Measurements from ENCODE around the gene ARHGEF7. TPM values are rescaled to one million over a fixed set of nuclear protein-coding genes. Genes with fewer than 3 reads are reported as not detected.

Gene ARHGEF7
- total RNA-seq, 1 experiment from 2014 or later, result 46.2 TPM

GRCh38 chr13:111139873-111140561 lies 24.9 kb downstream of the ARHGEF7 start (continued):
- no peak for TF ChIP-seq ZBTB33 (IDR thresholded peaks at IDR 0.05; ENCODE audit: extremely low read depth, insufficient replicate concordance, low read length)
- TF ChIP-seq POLR2AphosphoS5 (IDR thresholded peaks at IDR 0.05; ENCODE audit: low read depth, low read length), result no peak
- TF ChIP-seq ZFX (IDR thresholded peaks at IDR 0.05), result no peak
- TF ChIP-seq ZNF274 (IDR thresholded peaks at IDR 0.05; ENCODE audit: low read depth, low read length), result no peak
- TF ChIP-seq ELF1 (IDR thresholded peaks at IDR 0.05; ENCODE audit: borderline replicate concordance, low read depth), result no peak
- TF ChIP-seq EZH2phosphoT487 (IDR thresholded peaks at IDR 0.05; ENCODE audit: borderline replicate concordance), result no peak
- no peak for TF ChIP-seq CTCF (IDR thresholded peaks at IDR 0.05 in 2 of 3, conservative IDR thresholded peaks at IDR 0.05 in 1 of 3; ENCODE audit: borderline replicate concordance in 1 of 3, insufficient read depth in 1 of 3, low read depth in 2 of 3, low read length in 2 of 3)

GRCh38 chr13:111140562-111141105 lies 25.5 kb downstream of the ARHGEF7 start:
- intact Hi-C loops (cut with micrococcal nuclease), result no loop called here
- POLR2A ChIA-PET, result no interaction called here
- H2AFZ ChIP-seq (ENCODE audit: low read depth, low read length, poor library complexity, severe bottlenecking), result no peak overlapping the region
- DNase-seq (ENCODE audit: low read depth, low spot score) (no peak), ATAC-seq (no peak)
- H3K27ac ChIP-seq (ENCODE audit: low read depth, low read length), result no peak overlapping the region
- no peaks in the 10 kb centered on the region for H3K4me1 ChIP-seq (ENCODE audit: control insufficient read depth in 1 of 2, insufficient read depth in 2 of 2, low read length in 2 of 2)
- BruUV-seq (replicated peaks), result no TSS peak
- H3K4me2 ChIP-seq (ENCODE audit: low read length), result no peak overlapping the region
- no peaks in the 10 kb centered on the region for H3K9me3 ChIP-seq (ENCODE audit: control insufficient read depth in 1 of 2, insufficient read depth in 1 of 2, low read depth in 1 of 2, low read length in 2 of 2)
- CTCF ChIA-PET, result no interaction called here
- H3K9me2 ChIP-seq (ENCODE audit: insufficient read depth), result no peaks in the 10 kb centered on the region
- no peak for TF ChIP-seq YY1 (IDR thresholded peaks at IDR 0.05; ENCODE audit: extremely low read depth, insufficient replicate concordance, low read depth, low read length)
- no peak for TF ChIP-seq EZH2phosphoT487 (IDR thresholded peaks at IDR 0.05; ENCODE audit: borderline replicate concordance)
- no peak for TF ChIP-seq CEBPB (IDR thresholded peaks at IDR 0.05; ENCODE audit: low read depth)
- no peak for TF ChIP-seq POLR2AphosphoS5 (IDR thresholded peaks at IDR 0.05; ENCODE audit: low read depth, low read length)
- TF ChIP-seq SRF (IDR thresholded peaks at IDR 0.05; ENCODE audit: low read depth), result no peak
- TF ChIP-seq ELF1 (IDR thresholded peaks at IDR 0.05; ENCODE audit: borderline replicate concordance, low read depth), result no peak
- no peaks in the 10 kb centered on the region for H4K20me1 ChIP-seq (ENCODE audit: insufficient read depth)
- H3K36me3 ChIP-seq (ENCODE audit: control insufficient read depth in 1 of 2, insufficient read depth in 2 of 2, low read length in 2 of 2), result no peaks in the 10 kb centered on the region
- no peak overlapping the region for H3K4me3 ChIP-seq (replicated peaks in 1 of 2; ENCODE audit: low read depth in 1 of 2, low read length in 2 of 2)
- RAD21 ChIA-PET (ENCODE audit: low non-redundant PET in 1 of 2, low total read pairs in 2 of 2, uncharacterized antibody in 2 of 2, unreplicated experiment in 2 of 2), result no interaction called here
- peaks cover 44% of the 10 kb centered on the region; the same call in 1 of the 2 replicates for H3K27me3 ChIP-seq (ENCODE audit: insufficient read depth, low read length)
- H3K79me2 ChIP-seq (ENCODE audit: insufficient read depth, low read length), result no peaks in the 10 kb centered on the region
- no peak overlapping the region for H3K9ac ChIP-seq (ENCODE audit: low read length)
